GM19099 (cell line): ENCODE results near the gene RNLS.

Source experiments
- POLR2A ChIP-seq: IDR thresholded peaks from 3 replicates; pipeline ENCODE4 v1.6.1; 2011; ENCODE audit warnings: low read depth; ENCODE audit not compliant: insufficient read length; ENCODE audit errors: extremely low read depth

Gene RNLS

DNA sequence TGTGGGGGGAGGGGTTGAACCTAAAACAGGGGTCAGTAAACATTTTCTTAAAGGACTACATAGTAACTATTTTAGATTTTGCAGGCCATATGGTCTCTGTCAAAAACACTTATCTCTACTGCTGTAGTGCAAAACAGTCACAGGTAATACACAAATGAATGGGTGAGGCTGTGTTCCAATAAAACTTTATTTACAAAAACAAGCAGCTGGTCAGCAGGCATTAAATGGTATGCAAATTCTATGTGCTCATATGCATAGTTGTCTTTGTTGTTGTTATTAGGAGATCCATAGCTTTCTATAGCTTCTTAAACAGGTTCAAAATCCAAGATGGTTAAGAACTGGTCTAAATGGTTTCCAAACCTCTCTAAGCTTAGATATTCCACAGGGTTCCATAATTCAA is 302.6 kb downstream of the RNLS start:
- no peak for TF ChIP-seq POLR2A

DNA sequence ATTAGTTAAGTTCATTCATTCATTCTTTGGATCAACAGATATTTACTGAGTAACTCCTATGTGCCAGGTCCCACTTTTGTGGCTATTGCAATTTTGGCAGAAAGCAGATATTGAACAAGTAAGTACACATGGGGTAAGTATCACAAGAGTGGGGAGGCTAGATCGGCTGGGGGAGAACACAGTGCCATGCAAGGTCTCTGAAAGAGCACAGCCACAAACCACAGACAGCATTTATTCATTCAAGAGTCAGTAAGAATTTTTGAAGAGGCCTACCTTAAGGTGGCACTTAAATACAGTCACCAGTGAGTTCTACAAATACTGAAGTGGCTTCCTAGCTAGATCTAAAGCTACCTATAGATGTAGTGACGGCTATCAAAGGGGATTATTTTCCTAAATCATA is 304.2 kb downstream of the RNLS start:
- TF ChIP-seq POLR2A = no peak

DNA sequence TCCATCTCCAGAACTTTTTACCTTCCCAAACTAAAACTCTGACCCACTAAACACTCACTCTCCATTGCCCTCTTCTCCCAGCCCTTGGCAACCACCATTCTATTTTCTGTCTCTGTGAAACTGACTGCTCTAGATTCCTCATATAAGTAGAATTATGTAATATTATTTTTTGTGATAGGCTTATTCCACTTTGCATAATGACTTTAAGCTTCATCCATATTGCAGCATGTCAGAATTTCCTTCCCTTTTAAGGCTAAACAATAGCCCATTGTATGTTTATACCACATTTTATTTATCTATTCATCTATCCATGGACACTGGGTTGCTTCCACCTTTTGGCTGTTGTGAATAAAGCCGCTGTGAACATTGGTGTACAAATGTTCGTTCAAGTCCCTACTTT is 308.8 kb downstream of the RNLS start:
- no peak for TF ChIP-seq POLR2A

DNA sequence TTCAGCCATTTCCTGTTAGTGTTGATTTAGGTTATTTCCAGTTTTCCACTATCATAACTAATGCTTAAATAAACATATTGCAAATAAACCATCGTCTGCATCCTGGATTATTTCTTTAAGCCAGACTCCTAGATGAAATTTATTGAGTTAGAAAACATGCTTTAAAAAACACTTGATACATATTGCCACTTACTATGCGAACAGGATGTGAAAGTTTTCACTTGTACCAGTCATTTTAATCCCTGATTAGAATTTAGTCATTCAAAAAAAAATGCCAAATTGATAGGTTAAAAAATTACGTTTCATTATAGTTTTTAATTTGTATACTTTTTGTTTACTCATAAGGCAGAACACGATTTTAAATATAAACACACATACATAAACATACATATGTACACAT is 309.6 kb downstream of the RNLS start:
- no peak for TF ChIP-seq POLR2A

DNA sequence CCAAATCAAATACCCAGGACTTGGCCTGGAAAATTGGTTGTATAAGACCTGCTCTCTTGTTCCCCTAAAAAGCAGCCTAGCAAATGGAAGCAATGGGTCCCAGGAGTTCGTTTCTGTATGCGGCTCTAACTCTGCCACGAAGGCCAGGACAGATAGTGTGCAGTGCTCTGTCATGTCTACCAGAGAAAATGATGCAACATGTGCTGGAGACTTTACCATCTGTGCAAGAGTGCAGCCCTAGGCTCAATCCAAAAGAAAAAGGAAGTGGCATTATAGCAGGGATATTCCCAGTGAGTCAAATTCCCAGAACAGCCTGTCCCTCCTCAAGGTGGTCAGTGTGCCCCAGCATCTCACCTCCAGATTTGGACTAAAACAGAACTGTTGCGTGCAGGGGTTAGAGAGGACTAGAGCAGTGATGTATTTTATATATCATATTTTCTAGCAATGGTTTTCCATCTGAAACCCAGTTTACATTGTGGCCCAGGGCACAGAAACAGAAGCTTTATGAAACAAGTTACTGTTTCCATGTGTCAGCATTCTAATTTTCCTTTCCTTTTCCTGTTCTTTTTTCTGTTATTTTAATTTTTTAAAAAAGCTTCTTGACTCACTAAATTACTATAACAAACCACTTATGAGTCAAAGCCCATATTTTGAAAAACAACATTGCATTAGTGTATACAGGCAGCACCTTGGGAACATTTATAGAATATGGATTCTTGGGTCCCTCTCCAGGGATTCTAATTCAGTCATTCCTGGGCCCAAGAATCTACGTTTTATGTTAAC is 311.2 kb downstream of the RNLS start:
- no peak for TF ChIP-seq POLR2A

DNA sequence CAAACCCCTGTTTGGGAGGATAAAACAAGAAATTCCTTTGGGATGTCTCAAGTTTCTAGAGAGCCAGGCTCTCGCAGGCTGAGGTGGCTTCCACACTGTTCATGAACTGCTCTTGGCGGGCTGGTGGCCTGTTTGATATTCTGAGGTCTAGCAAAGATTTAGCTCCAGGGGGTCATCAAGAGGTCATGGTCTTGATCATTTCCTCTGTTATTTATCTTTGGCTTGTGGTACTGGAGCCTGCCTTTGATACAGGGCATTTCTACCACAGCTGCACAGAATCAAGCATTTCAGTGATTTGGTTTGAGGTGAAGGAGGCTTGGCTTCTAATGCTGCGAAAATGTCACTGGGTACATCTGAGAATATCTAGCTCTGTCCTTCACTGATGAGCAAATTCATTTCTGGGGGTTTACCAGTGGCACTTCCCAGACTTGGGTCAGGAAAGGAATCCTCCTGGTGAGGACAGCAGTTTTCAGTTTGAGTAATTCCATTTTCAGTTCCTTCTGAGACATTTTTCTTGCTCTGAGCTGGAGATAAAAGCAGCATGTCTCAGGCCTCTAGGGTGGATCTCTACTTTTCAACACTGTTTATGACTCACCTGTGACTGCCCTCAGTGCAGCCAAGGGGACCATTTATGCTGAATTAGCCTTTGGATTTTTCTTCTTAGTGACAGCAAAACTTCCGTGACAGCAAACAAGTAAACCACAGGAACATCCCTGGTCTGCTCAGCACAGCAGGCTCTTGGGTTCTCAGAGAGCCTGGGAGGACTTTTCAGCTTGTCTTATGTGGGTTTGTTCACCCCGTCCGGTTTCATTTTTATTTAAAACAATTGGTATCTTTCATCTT is 312.0 kb downstream of the RNLS start:
- peak; percentile 1 for TF ChIP-seq POLR2A

DNA sequence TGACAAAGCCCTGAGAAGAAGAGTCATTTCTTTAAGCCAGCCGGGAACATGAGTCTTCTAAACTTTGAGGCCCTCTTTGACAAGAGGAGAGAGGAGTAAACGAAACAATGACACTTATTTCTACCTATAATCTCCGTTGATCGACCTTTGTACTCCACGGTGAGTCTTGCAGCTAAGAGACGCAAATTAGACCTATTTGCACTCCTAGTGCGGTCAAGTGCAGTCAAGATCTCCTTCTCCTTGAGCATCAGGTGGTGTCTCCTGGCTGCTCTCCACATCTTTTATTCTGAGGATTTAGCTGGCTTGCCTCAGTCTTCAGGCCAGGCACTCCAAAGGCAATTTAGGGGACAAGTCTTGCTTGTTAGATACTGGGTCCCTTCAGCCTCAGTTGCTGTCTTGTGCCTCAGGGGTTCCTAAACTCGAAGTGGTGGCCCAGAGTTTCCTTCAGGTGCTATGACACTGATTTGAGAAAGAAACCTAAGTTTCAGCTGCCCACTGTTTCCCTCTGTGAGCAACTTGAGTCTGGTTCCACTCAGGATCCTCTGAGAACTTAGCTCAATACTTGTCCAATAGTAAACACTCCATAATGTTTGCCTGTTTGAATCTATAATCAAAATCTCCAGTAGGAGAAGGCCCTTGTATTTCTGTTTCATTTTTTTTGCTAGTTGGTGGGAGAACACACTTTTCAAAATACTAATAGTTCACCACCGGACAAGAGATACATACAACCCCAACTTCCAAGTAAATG is 312.9 kb downstream of the RNLS start:
- no peak for TF ChIP-seq POLR2A

DNA sequence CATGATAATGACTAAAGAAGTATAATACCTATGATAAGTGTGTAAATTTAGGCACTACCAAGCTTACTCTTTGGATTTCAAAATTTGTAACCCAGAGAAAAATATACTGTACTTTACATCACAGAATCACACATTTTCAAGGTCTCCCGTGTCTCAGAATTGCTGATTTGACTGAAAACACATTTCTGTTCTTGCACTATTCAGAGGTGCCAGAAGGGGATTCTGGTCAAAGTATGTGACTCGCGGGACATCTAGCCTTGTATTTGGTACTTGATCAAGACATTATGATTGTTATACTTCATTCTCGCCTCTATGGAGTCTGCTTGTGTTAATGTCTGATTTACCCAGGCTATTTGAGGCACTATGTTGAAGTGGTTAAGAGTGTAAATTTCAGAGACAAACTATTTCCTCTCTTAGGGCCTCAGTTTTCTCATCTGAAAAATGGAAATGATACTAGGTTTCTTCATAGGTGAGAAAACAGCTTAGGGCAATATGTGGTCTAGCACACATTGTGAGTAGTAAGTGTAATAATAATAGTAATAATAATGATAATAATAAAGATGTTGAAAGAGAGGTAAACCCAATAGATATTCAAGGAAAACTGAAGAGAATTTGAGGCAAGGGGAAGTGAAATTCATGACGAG is 320.4 kb downstream of the RNLS start:
- TF ChIP-seq POLR2A = no peak

DNA sequence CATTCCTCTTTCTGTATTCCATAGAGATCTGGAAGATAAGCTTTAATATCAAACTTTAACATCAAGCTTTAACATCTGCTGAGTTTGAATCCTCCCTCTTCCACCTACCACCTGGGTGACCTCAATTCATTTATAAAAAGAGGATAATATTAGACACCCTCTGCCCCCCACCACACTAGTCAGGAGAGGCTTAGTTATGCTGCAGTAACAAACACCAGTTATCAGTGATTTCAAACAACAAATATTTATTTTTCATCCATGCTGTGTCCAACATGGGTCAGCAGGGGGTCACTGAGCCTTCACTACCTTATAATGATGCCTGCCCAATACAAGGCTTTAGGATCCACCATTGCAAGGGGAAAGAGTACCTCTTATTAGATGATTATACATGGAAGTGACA is 322.0 kb downstream of the RNLS start:
- TF ChIP-seq POLR2A = no peak

DNA sequence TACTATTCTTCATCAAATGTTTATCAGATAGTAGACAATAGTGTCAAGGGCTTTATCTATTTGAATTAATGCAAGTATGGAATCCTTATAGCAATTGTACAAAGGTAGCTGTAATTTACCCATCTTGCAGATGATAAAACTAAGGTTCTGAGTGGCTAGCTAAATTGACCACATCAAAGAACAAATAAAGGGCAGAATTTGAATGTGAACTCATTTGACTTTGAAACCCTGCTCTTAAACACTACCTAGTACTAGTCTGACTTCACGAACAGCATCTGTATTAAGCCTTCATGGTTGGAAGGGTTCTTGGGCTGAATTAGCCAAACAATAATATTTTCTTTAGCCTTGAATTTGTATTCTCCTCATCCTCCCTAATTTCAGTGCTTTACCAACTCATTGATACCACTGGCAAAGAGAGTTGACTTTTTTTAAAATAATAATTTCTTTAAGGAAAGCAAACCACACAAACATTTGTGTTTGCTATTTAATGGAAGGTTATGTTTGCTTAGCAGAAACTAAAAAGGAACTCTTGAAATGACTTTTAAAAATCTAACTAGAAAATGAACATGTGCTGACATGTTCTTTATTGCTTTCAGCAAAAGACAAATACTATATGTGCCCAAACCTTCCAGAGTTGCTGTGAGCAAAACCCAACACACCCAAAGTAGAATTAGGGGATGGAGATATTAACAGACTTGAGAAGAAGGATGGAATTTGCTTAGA is 322.6 kb downstream of the RNLS start:
- TF ChIP-seq POLR2A = no peak

DNA sequence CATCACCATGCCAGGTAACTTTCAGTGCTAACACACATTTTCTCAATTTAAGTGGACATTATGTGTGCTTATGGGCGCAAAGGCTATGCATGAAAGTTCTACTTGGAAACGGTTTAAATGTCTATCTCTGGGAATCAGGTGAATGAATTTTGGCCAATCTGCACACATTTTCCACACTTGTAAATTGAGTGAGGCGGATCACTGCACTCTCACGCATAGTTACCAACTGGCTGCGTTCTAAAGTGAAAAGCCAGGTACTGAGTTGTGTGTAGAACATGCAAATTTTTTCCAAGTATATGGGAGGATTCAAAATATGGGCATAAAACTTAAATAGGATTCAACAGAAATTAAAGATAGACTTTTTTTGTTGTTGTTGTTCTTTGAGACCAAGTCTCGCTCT is 323.7 kb downstream of the RNLS start:
- TF ChIP-seq POLR2A = no peak

DNA sequence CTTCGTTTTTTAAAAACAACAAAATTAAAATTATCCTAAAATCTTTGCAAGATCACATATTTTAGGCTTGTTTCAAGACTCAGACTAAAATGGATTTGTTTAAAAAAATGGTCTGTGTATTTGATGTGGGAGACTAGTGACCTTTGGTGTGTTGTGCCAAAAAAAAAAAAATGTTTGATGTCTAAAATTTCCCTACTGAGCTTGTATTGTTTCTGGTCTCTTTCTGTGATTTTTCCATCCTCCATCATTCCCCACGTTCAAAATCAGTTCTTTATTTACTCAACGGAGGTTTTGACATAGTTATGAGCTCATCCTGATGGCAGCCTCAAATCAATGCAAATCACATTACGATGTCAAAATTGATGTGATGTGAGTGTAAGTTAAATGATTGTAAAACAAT is 326.2 kb downstream of the RNLS start:
- no peak for TF ChIP-seq POLR2A

DNA sequence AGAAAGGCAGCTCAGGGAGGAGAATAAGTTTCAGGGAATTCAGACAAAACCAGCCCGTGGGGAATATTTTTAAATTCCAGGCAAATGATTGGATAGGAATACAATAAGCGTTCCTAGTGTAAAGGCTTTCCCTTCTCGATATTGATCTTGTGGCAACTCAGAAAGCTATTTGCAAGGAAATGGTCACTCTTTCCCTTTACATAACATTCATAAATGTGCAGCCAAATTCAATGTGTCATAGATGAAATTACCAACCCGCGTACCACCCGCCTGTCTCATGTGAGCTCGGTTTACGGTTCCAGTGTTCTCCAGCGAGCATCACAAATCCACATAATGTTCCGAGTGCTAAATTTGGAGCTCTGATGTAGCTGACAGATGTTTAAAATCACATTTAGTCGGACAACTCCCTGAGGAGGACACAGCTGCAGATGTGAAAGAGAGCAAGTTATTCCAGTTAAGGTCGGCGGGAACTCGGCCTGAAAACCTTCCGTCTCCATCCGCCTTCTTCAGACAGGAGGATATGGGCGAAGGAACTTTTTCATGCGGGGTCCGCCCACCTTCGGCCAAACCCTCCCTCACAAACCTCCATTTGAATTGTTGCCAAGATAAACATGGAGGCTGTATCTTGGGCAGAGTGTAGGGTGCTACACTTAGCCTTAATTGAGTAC is 327.0 kb downstream of the RNLS start:
- no peak for TF ChIP-seq POLR2A

DNA sequence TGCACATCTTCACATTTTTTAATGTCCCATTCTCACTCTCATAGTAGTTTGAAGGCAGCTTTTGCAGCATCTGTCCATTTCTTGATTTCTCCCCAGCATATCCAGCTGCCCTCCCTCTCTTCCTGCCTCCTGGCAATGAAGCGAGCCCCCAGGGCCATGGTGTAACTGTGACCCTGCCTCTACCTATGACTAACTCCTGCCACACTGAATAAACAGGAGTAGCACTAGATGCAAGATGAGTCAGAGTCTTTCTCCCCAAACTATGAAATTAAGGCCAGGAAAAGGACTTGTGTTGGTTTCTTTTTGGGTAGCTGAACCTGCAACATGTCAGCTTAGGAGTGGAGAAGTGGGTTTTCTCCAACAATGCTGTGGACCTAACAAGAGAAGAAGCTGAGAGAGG is 329.0 kb downstream of the RNLS start:
- TF ChIP-seq POLR2A = no peak
